HG03521 (cell line): ENCODE data around the gene TGM2.
"Not testable (repeated sequence)": the region's sequence is repeated elsewhere in the genome, so short reads cannot be mapped to it uniquely, and the experiment has no call there.

Experiments used
- ATAC-seq: cut with Tn5 transposase; IDR thresholded peaks from one replicate; pipeline ENCODE4 v1.9.1; 2021; ENCODE audit warnings: mild to moderate bottlenecking, moderate library complexity; ENCODE audit not compliant: unreplicated experiment

TGM2 gene

GRCh38 chr20:38119446-38119845, 45.6 kb downstream of the TGM2 start:
- no peak for ATAC-seq

GRCh38 chr20:38117635-38118034, 47.4 kb downstream of the TGM2 start:
- no peak for ATAC-seq

- ATAC-seq: no peak
Observed at GRCh38 chr20:38117205-38117604, 47.9 kb downstream of the TGM2 start.

DNA sequence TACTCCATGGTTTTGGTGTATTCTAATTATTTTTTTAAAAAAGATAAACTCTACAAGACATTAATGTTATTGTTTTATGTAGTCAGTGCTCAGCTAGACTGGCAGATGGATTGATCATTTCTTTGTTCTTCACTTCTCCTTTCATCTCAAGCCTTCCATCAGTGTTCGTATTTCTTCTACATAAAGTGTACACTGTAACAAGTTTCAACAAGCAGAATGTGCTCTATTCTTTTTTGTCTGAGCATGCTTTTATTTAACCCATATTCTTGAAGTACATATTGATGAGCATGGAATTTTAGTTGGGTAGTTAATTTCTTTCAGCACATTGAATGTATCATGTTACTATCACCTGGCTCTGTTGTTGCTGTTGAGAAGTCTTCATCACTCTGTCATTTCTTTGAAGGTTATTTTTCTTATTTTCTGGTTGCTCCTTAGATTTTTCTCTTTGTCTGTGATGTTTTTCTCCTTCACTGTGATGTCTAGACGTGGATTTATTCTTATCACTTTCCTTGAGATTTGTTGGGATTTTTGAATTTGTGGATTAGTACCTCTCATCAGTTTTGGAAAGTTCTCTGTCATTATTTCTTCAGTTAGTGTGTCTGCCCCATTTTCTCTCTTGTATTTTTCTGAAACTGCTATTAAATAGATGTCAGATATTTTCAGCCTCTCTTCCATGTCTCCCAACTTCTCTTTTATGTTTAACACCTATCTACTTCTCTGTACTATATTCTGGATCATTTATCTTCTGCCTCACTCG, 48.5 kb downstream of the TGM2 start:
- ATAC-seq: no peak

DNA sequence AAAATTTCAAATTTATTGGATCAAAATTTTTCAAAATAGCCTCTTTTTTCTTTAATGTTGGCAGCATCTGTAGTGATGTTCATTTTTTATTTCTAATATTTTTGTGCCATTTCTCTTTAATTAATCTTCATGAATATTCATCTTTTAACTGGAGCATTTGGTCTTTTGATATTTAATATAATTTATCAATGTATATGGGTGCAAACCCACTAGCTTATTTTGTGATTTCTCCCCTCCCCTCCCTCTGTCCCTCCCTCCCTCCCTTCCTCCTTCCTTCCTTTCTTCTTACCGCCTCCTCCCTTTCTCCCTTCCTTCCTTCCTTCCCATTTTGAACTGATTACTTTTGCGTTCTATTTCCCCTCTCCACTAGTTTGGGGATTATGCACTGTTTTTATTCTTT, 49.2 kb downstream of the TGM2 start:
- no peak for ATAC-seq

GRCh38 chr20:38115205-38115604, 49.9 kb downstream of the TGM2 start:
- ATAC-seq: no peak

DNA sequence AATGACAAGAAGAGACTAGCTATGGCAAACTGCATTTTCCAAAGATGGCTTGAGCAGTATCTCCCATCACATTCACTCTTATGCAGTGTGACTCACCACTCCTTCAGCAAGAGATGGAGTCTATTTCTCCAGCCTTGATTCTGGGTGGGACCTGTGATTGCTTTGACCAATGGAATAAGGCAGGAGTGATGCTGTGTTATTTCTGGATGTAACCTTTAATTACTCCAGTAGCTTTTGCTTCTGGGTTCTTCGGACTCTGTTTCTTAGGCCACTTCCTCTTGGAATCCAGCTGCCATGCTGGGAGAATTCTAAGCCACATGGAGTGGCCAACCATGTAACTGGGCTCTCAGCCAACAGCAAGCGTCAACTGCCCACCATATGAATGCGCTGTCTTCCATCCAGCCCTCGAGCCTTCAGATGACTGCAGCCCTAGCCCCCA, 50.7 kb downstream of the TGM2 start:
- ATAC-seq: no peak

GRCh38 chr20:38113401-38114325, 51.4 kb downstream of the TGM2 start:
- no peak for ATAC-seq

DNA sequence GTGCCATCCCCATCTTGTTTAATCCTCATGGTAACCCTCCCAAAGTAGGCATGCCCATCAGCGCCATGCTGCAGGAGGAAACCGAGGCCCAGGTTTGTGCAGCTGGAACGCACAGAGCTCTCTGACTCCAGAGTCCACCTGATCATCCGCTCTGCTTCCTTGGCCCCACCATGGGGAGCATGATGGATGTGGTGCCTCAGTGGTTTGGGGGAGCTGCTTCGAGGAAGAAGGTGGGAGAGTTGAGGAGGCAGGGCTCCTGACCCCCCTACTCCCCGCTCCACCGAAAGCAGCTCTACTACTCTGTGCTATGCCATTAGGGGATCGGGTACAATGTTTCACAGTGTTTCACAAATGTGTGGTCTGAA, 52.2 kb downstream of the TGM2 start:
- no peak for ATAC-seq

DNA sequence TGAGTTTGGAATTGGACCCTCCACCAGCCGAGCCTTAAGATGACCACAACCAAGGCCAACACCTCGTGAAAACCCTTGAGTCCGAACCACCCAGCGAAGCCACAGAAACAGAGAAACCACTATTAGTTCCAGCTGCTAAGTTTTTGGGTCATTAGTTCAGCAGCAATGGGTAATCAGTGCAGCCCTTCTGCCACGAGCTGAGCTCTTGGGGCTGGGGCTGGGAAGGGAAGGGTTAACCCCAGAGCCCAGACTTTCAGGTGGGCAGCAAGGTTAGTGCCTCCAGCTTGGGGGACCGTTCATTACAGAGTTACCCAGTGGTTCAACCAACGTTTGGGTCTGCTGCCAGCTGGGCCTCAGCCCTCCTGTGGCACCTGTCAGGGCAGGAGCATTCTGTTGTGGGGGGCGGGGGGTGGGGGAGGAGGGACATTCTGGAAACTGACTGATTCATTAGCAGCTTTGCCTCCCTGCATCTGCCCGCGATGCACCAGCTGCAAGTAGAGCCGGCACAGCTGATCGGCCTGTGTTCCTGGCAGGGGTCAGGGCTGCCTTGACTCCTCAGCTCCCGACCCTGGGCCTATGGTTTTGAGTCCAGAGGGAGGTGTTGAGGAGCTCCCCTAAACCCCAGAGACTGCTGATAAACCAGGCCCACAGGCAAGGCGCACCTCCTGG, 52.7 kb downstream of the TGM2 start:
- ATAC-seq: no peak

GRCh38 chr20:38111366-38112232, 53.5 kb downstream of the TGM2 start:
- ATAC-seq: no peak

GRCh38 chr20:38110525-38111178, 54.4 kb downstream of the TGM2 start:
- no peak for ATAC-seq

DNA sequence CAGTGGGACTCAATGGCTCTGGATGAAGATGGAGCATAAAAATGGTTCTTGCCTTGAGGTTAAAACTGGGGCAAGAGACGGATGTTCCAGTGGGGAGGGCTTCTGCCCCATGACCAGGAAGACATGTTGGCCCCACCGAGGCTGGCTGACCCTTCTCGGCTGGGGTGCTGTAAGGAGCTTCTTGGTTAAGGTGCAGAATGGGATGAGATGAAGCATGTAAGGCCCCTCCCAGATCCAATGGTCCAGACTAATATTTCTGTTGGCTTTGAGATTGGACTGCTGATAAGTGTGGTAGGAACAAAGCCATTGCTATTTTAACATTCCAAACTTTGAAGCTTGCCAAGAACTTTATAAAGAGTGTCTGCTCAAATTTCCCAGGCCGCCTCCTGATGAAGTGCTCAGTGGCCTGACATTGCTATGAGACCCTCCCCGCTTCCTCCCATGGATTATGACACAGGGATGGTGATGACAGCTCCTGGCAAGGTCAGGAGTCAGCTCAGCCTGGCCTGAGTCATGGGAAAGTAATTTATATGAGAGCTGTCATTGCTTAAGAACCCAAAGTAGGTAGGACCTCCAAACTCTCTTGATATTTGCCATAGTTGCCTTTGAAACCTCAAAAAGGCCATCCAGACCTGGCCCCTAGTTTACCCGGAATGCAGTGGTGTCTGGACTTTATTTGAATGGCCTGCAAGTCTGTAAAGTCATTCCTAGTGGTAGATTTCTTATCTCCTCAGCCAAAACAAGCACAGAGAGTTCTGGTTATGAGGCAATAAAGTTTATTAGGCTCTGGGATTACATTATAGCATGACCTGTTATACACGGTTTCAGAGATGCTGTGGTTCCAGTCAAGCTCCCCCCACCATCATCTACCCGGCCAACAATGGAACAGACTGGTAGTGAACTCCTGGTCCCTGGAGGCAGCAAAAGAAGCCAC, 55.2 kb downstream of the TGM2 start:
- no peak for ATAC-seq

DNA sequence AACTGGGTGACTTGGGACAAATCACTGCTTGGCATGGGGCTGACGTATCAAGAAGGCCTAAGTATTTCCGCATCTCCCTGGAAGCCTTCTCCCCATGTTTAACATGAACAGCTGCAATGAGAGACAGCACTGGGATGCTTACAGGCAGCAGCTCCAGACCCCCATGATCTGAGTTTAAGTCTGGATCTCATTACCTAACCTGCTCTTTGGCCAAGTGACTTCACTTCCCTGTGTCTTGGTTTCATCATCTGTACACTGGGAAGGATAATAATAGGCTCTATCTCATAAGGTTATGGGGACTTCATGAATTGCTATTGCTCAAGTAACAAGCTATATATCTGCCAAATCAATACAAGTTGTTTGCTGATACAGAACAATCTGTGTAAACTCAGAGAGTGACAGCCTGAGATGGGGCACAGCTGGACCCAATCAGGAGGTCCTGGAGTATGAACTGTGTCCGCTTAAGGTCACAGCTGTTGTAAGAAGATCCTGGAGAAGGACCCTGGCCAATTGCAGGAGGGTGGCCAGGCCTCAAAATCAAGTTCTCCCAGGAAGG, 56.0 kb downstream of the TGM2 start:
- ATAC-seq: no peak

DNA sequence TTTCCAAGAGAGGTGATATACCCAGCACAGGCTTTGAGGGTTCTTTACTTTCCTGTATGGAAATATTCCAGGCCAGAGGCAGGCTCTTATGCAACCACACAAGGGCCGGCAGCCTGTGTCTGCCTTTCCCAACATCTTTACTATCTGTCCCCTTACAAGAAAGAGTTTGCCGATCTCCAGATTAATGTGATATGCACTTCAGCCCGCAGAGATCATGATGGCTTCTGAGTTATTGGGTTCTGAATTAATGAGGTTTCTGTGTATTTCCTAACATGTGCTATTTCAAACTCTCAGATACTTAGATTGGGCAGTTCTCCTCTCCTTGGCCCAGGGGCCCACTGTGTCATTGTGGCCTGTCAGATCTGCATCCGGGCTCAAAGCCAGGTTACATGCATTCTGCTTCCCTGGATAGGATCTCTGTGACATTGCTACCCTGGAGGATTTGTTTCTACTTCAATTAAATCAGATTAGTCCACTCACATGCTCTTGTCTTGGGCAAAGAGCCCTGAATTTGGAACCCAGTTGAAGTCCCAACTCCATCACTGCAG, 56.6 kb downstream of the TGM2 start:
- ATAC-seq: no peak

DNA sequence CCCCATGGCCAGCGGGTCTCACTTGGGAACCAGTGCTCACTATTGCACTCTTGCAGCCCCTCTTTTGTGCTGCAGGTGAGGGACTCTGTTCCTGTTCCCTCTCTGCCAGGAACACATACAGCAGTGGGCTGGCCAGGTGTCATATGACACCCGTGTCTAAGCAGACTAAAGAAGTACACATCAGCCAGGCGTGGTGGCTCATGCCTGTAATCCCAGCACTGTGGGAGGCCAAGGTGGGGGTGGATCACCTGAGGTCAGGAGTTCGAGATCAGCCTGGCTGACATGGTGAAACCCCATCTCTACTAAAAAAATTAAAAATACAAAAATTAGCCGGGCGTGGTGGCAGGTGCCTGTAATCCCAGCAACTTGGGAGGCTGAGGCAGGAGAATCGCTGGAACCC, 57.2 kb downstream of the TGM2 start:
- not testable (repeated sequence) for ATAC-seq

GRCh38 chr20:38107386-38107785, 57.7 kb downstream of the TGM2 start:
- ATAC-seq: not testable (repeated sequence)

DNA sequence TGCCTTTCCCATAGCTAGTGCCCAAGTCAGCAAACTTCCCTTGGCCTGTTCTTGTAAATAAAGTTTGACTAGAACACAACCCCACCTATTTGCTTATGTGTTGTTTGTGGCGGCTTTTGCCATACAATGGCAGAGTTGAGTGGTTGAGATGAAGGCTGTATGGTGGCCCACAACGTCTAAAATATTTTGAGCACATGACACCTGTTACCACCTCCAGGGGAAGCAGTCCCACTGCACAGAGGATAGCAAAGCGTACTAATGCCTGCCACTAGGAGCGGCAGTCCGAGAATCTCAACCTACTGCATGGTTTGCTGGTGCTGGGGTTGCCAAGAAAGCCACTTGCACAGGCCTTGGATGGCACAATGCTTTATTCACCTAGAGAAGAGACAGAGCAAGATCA, 58.6 kb downstream of the TGM2 start:
- ATAC-seq: no peak
